SU-DHL-6 (cell line): ENCODE data around the gene MMAB.

Experiments
- CTCF ChIP-seq: fragments of 200-600 bp; sonication (generic); IDR thresholded peaks from one replicate; pipeline ENCODE4 v1.5.1; 2017; ENCODE audit warnings: antibody characterized with exemption, mild to moderate bottlenecking, low read length, moderate library complexity; ENCODE audit not compliant: insufficient read depth, poor library complexity, severe bottlenecking
- EZH2phosphoT487 ChIP-seq: fragments of 200-600 bp; sonication (generic), shearing (Covaris generic); conservative IDR thresholded peaks from 2 replicates; pipeline ENCODE4 v1.6.1; 2018; ENCODE audit warnings: mild to moderate bottlenecking, antibody characterized with exemption, low read length, moderate library complexity, mixed read lengths

GRCh38 chr12:109561711-109562030, 11.6 kb downstream of the MMAB start:
- no peak for TF ChIP-seq CTCF
- TF ChIP-seq EZH2phosphoT487: no peak
